ENCODE measurements around the gene PDE10A.

The PDE10A gene

GRCh38 chr6:165671222-165671768, 8.3 kb upstream of the PDE10A start:
- H3K4me3 ChIP-seq (ENCODE audit: low read length): no peak overlapping the region
- DNase-seq (ENCODE audit: low read depth): no peak
- TF ChIP-seq CTCF (IDR thresholded peaks at IDR 0.05; ENCODE audit: insufficient read depth, low read depth, low read length, missing control alignments): no peak

GRCh38 chr6:165668951-165669350, 5.9 kb upstream of the PDE10A start:
- TF ChIP-seq CTCF (IDR thresholded peaks at IDR 0.05; ENCODE audit: insufficient read depth, low read depth, low read length, missing control alignments): no peak
- H3K4me3 ChIP-seq (ENCODE audit: low read length): no peak overlapping the region
- no peak for DNase-seq (ENCODE audit: low read depth)

GRCh38 chr6:165665384-165665672, 2.3 kb upstream of the PDE10A start:
- no peak for DNase-seq (ENCODE audit: low read depth)
- H3K4me3 ChIP-seq (ENCODE audit: low read length): no peak overlapping the region
- no peak for TF ChIP-seq CTCF (IDR thresholded peaks at IDR 0.05; ENCODE audit: insufficient read depth, low read depth, low read length, missing control alignments)

GRCh38 chr6:165664559-165665383, 1.7 kb upstream of the PDE10A start:
- no peak overlapping the region for H3K4me3 ChIP-seq (ENCODE audit: low read length)
- no peak for DNase-seq (ENCODE audit: low read depth)
- TF ChIP-seq CTCF (IDR thresholded peaks at IDR 0.05; ENCODE audit: insufficient read depth, low read depth, low read length, missing control alignments): no peak

- DNase-seq (ENCODE audit: low read depth): peak; percentile 24
- no peak overlapping the region for H3K4me3 ChIP-seq (ENCODE audit: low read length)
- no peak for TF ChIP-seq CTCF (IDR thresholded peaks at IDR 0.05; ENCODE audit: insufficient read depth, low read depth, low read length, missing control alignments)
Measured at GRCh38 chr6:165663736-165664558, 906 bp upstream of the PDE10A start.

- TF ChIP-seq CTCF (IDR thresholded peaks at IDR 0.05; ENCODE audit: insufficient read depth, low read depth, low read length, missing control alignments): no peak
- H3K4me3 ChIP-seq (ENCODE audit: low read length): no peak overlapping the region
- DNase-seq (ENCODE audit: low read depth): peak; percentile 17
Measured at GRCh38 chr6:165663377-165663735, 315 bp upstream of the PDE10A start.

Measured in epithelial cell of esophagus (primary cell).